Caco-2 (cell line): ENCODE measurements around the gene ZNF599. TPM values are rescaled to one million over a fixed set of nuclear protein-coding genes. Genes with fewer than 3 reads are reported as not detected.

Source experiments
- BruUV-seq: library from RNA; stranded (reverse); fragments of 400-500 nt; replicated peaks from 2 replicates; lab custom pipeline; 2021; lab: Mats Ljungman, UMichigan
- CTCF ChIA-PET: fragments of 300-600 bp; sonication (Branson Sonifier 250); formaldehyde crosslinking; loops from one replicate; lab custom pipeline; 2022; ENCODE audit warnings: antibody characterized with exemption; lab: Charles Lee
- POLR2A ChIA-PET: fragments of 300-600 bp; sonication (Branson Sonifier 250); formaldehyde crosslinking; loops from one replicate; lab custom pipeline; 2022; ENCODE audit warnings: antibody characterized with exemption; lab: Charles Lee
- DNase-seq, 2 experiments: peaks; one replicate each; pipeline versions ENCODE4 v3.0.0 to v3.0.0-alpha.2; 2020 to 2022
- H3K27me3 ChIP-seq: replicated peaks from 2 replicates; pipeline ENCODE4 v1.6.0; 2011; ENCODE audit warnings: low read length; ENCODE audit not compliant: control insufficient read depth, insufficient read depth
- H3K36me3 ChIP-seq: 2 replicates; pipeline ENCODE4 v1.5.1; 2011; ENCODE audit warnings: low read length; ENCODE audit not compliant: control insufficient read depth, insufficient read depth
- H3K4me1 ChIP-seq: fragments of 250-450 bp; sonication (Bioruptor Pico); 2 replicates; pipeline ENCODE4 v1.5.1; 2020; ENCODE audit warnings: mild to moderate bottlenecking
- H3K4me3 ChIP-seq: 2 replicates; pipeline ENCODE4 v1.5.1; 2011; ENCODE audit warnings: low read depth, mild to moderate bottlenecking, control low read depth, low read length
- H3K9me3 ChIP-seq: fragments of 250-450 bp; sonication (Bioruptor Pico); 2 replicates; pipeline ENCODE4 v1.5.1; 2020; ENCODE audit warnings: mild to moderate bottlenecking, moderate library complexity
- H3K27ac Mint-ChIP-seq: one replicate; pipeline ENCODE4 v1.8.0; 2022; ENCODE audit warnings: mixed read lengths; ENCODE audit not compliant: unreplicated experiment
- H3K27me3 Mint-ChIP-seq: one replicate; pipeline ENCODE4 v1.8.0; 2022; ENCODE audit warnings: mixed read lengths; ENCODE audit not compliant: insufficient read depth, unreplicated experiment
- H3K36me3 Mint-ChIP-seq: one replicate; pipeline ENCODE4 v1.8.0; 2022; ENCODE audit warnings: mild to moderate bottlenecking, mixed read lengths; ENCODE audit not compliant: insufficient read depth, unreplicated experiment
- H3K4me1 Mint-ChIP-seq: one replicate; pipeline ENCODE4 v1.8.0; 2022; ENCODE audit warnings: low read depth, mixed read lengths; ENCODE audit not compliant: unreplicated experiment
- H3K4me3 Mint-ChIP-seq: one replicate; pipeline ENCODE4 v1.8.0; 2022; ENCODE audit warnings: mild to moderate bottlenecking, moderate library complexity, mixed read lengths; ENCODE audit not compliant: unreplicated experiment
- H3K9me3 Mint-ChIP-seq: one replicate; pipeline ENCODE4 v1.8.0; 2022; ENCODE audit warnings: mixed read lengths; ENCODE audit not compliant: unreplicated experiment
- CTCF ChIP-seq, 2 experiments: fragments of 200-600 bp in 1 of 2; IDR thresholded peaks; 1 replicate in 1 of 2; 2 replicates in 1 of 2; pipeline versions ENCODE4 v1.5.1 to v1.8.0; 2011 to 2022; ENCODE audit warnings: antibody characterized with exemption in 1 of 2, control low read depth in 1 of 2, inconsistent platforms in 1 of 2, low read depth in 1 of 2, low read length in 1 of 2, mild to moderate bottlenecking in 1 of 2, moderate library complexity in 1 of 2; ENCODE audit not compliant: insufficient read depth in 1 of 2, severe bottlenecking in 1 of 2, unreplicated experiment in 1 of 2
- intact Hi-C: fragments of 100-400 bp; cut with micrococcal nuclease; formaldehyde crosslinking; loops from one replicate; pipeline ENCODE4 v1.10.0; 2022; ENCODE audit not compliant: unreplicated experiment
- total RNA-seq: library from RNA; stranded (reverse); gene quantifications from 2 replicates; pipeline ENCODE4 v1.2.3, GENCODE V29; 2022

ZNF599 gene
- total RNA-seq, 1 experiment from 2014 or later = 5.0 TPM

DNA sequence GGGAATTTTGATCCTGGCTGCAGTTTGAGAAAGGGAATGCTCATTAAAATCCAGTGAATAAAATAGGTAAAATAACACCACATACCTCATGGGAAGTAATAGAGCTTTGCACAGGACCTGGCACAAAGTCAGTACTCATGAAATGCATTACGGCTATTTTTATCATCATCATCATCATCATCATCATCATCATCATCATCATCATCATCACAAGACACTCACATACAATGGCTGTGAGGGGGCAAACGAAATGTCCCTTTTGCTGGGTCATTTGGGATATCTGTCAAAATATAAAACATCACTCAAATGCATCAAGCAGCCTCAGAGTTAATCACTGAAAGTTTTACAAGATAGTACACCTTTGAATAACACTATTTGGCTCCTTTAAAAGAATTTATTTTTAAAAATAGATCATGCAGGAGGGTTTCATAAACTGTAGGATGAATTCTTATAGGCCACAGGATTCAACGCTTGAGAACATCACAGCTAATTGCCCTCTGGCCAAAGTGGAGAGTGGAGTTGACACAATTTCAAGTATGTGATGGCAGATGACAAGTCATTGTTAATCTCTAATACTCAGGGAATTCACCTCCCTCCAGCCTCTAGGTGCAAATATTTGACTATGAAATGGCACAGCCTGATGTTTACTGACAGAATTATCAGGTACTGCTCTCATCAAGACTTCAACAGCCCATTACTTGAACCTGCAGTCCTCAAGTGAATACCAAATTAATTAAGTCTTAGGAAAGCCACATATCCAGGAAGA is 14.2 kb upstream of the ZNF599 start:
- POLR2A ChIA-PET = no interaction called here
- Mint-ChIP-seq H3K9me3 (peaks cover 22% of the 10 kb centered on the region), H3K4me3 (no peak overlapping the region), H3K36me3 (no peaks in the 10 kb centered on the region), H3K27ac (no peak overlapping the region), H3K4me1 (no peaks in the 10 kb centered on the region), H3K27me3 (peaks cover 14% of the 10 kb centered on the region)
- Histone ChIP-seq H3K4me1 (no peaks in the 10 kb centered on the region), H3K4me3 (no peak overlapping the region), H3K36me3 (no peaks in the 10 kb centered on the region; the same call in 1 of the 2 replicates), H3K9me3 (peaks cover 19% of the 10 kb centered on the region), H3K27me3 (no peaks in the 10 kb centered on the region; the same call in 1 of the 2 replicates)
- no TSS peak for BruUV-seq
- no peak for DNase-seq
- no peak for TF ChIP-seq CTCF (IDR thresholded peaks at IDR 0.05; ENCODE audit: insufficient read depth in 1 of 2, low read depth in 1 of 2, low read length in 1 of 2, severe bottlenecking in 1 of 2, unreplicated experiment in 1 of 2)
- CTCF ChIA-PET = no interaction called here
- intact Hi-C loops = no loop called here

GRCh38 chr19:34786236-34786635 is 13.2 kb upstream of the ZNF599 start:
- POLR2A ChIA-PET = no interaction called here
- H3K4me3 ChIP-seq = no peak overlapping the region
- CTCF ChIA-PET = no interaction called here
- TF ChIP-seq CTCF (IDR thresholded peaks at IDR 0.05; ENCODE audit: insufficient read depth in 1 of 2, low read depth in 1 of 2, low read length in 1 of 2, severe bottlenecking in 1 of 2, unreplicated experiment in 1 of 2) = no peak
- H3K9me3 Mint-ChIP-seq = peaks cover 22% of the 10 kb centered on the region
- H3K4me3 Mint-ChIP-seq = no peak overlapping the region
- no peaks in the 10 kb centered on the region for H3K36me3 Mint-ChIP-seq
- H3K27me3 Mint-ChIP-seq = peaks cover 14% of the 10 kb centered on the region
- H3K9me3 ChIP-seq = peaks cover 19% of the 10 kb centered on the region
- H3K4me1 Mint-ChIP-seq = no peaks in the 10 kb centered on the region
- no peaks in the 10 kb centered on the region for H3K4me1 ChIP-seq
- intact Hi-C loops = no loop called here
- BruUV-seq = no TSS peak
- no peaks in the 10 kb centered on the region; the same call in 1 of the 2 replicates for H3K36me3 ChIP-seq
- no peak for DNase-seq
- no peaks in the 10 kb centered on the region; the same call in 1 of the 2 replicates for H3K27me3 ChIP-seq
- no peak overlapping the region for H3K27ac Mint-ChIP-seq

- no peak overlapping the region for H3K4me3 ChIP-seq
- no peaks in the 10 kb centered on the region; the same call in 1 of the 2 replicates for H3K36me3 ChIP-seq
- no peaks in the 10 kb centered on the region for H3K9me3 ChIP-seq
- Mint-ChIP-seq H3K27me3 (peaks cover 9% of the 10 kb centered on the region), H3K4me1 (no peaks in the 10 kb centered on the region), H3K4me3 (no peak overlapping the region), H3K36me3 (peaks cover 6% of the 10 kb centered on the region), H3K9me3 (peaks cover 16% of the 10 kb centered on the region), H3K27ac (no peak overlapping the region)
- no peak for TF ChIP-seq CTCF (IDR thresholded peaks at IDR 0.05; ENCODE audit: insufficient read depth in 1 of 2, low read depth in 1 of 2, low read length in 1 of 2, severe bottlenecking in 1 of 2, unreplicated experiment in 1 of 2)
- CTCF ChIA-PET = no interaction called here
- no peaks in the 10 kb centered on the region for H3K4me1 ChIP-seq
- POLR2A ChIA-PET = interaction anchor here (0.6 kb wide), 1 partner anchor 725 kb away, joined by 4 read pairs; no protein-coding TSS in a partner anchor
- intact Hi-C loops = no loop called here
- BruUV-seq = no TSS peak
- peaks cover 1% of the 10 kb centered on the region; the same call in 1 of the 2 replicates for H3K27me3 ChIP-seq
- DNase-seq = no peak
Measured at GRCh38 chr19:34779652-34780051, 6.6 kb upstream of the ZNF599 start.
